Activated effector memory CD4-positive, alpha-beta T cell treated with Interleukin-2 at 50 U/mL for 16 hours (primary cell): Measurements from ENCODE around the gene AKT1S1.
A peak's percentile ranks its signal among the peaks of the same experiment; 100 is the strongest.

Experiments used
- DNase-seq: peaks from one replicate; pipeline ENCODE4 v3.0.0-alpha.2; 2020

The AKT1S1 gene

DNA sequence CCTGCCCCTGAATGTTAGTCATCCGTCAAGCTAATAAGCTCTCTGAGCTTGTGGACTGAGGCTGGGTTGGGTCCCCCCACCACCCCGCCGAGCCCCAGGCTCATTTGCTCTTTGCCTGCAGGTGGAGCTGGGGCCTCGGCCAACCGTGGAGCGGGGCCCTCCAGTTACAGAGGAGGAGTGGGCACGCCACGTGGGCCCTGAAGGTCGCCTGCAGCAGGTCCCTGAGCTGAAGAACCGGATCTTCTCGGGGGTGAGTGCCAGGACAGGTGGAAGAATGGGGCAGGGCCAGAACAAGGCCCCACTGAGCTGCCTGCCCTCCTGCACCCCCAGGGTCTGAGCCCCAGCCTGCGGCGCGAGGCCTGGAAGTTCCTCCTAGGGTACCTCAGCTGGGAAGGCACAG is 5.5 kb upstream of the AKT1S1 start:
- DNase-seq: no peak

DNA sequence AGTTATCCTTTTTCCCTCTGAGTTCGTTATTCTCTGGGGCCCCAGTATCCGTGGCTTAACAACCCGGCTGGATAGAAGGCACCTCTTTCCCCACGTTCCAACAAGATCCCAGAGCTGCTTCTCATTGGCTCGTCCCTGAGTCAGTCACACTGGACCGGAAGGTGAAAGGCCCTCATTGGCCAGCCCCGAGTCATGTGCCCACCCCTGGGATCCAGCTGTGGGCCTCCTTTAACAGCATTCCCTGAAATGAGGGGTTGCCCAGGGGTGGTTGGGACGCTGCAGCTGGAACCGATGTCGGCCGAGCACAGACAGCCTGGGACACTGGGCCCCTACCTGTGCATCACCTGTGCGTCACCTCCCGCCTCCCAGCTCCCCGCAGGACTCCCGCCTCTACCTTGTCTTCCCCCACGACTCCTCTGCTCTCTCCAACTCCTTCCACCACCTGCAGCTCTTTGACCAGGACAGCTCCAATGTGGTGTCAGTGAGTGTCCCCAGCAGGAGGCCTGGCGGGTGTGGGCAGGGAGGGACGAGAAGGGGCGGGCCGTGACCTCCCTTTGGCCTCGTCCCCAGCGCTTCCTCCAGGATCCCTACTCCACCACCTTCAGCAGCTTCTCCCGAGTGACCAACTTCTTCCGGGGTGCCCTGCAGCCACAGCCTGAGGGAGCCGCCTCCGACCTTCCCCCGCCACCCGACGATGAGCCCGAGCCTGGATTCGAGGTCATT is 4.7 kb upstream of the AKT1S1 start:
- DNase-seq: no peak

DNA sequence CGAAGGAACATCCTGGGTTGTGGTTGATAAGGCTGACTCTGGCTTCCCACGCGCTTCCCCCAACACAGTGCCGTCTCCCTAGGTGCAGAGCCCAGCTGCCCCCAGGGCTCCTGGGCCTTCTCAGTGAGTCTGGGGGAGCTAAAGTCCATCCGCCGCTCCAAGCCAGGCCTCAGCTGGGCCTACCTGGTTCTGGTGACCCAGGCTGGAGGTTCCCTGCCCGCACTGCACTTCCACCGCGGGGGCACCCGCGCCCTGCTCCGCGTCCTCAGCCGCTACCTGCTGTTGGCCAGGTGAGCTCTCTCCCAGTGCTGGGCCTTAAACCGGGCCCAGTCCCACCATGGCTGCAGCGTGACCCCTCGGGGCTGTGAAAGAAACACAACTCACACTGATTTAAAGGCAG is 4.0 kb upstream of the AKT1S1 start:
- no peak for DNase-seq

DNA sequence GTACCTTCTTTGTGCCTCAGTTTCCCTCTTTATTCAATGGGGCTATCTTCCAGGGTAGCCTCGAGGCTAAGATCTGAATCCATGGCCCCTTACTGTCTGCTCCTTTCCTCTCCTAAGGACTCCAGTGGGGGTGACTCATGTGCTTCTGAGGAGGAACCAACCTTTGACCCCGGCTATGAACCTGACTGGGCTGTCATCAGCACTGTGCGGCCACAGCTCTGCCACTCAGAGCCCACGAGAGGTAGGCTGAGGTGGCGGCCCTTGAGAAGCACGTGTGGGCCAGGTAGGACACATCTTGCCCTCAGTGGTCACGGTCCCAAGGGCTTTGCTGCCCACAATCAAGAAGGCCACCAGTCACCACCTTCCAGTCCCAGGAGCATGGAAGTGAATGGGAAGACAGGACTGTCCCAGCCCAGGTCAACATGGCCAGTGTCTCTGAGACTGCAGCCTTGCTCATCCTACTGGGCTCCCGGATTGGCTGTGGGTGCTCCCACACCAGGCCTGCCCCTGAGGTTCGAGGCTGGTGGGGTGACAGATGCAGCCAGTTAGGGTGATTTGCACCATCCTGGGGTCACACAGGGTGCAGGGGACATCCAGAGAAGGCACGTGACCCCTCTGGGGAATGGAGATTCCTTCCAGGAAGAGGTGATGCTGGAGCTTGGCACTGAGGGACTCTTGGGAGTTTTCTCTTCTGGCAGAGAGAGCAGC is 3.2 kb upstream of the AKT1S1 start:
- DNase-seq: no peak

DNA sequence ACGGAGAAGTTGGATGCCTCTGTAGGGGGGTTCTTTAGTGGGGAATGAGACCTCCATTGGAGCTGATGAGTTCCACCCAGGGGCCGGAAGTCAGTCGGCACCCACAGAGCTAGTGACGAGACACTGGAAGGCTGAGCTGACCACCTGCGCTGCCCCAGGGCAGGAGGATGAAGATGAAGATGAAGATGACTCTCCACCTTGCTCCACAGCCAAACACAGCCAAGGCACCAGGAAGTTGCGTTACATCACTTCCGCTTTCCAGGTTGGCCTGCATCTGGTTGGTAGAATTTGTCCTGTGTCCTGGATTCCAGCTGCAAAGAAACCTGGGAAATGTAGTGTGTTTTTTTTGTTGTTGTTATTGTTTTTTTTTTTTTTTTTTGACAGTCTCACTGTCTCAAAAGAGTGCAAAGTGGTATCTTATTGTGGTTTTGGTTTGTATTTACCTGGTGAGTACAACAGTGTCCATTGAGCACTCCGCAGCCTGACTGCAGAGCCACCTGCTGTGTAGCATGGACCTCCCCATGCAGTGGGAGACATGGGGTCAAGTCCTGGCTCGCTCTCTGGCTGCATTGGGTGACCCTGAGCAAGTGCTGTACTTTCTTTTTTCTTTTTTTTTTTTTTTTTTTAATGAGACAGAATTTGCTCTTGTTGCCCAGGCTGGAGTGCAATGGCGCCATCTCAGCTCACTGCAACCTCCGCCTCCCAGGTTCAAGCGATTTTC is 2.2 kb upstream of the AKT1S1 start:
- DNase-seq: no peak

DNA sequence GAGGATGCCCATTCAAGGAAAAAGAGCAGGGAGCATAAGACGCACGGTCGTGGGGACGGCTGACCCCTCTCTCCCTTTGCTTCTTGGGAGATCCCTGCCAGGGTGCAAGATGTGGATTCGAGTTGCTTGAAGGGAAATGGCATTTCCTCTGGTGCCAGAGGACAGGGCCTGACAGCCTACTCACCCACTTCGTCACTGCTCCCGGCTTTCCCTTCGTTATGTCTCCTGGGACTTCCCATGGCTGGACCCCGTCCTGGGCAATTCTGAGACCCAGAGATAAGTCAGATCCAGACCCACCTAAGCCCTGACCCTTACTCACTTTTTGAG is 1.6 kb upstream of the AKT1S1 start:
- no peak for DNase-seq

DNA sequence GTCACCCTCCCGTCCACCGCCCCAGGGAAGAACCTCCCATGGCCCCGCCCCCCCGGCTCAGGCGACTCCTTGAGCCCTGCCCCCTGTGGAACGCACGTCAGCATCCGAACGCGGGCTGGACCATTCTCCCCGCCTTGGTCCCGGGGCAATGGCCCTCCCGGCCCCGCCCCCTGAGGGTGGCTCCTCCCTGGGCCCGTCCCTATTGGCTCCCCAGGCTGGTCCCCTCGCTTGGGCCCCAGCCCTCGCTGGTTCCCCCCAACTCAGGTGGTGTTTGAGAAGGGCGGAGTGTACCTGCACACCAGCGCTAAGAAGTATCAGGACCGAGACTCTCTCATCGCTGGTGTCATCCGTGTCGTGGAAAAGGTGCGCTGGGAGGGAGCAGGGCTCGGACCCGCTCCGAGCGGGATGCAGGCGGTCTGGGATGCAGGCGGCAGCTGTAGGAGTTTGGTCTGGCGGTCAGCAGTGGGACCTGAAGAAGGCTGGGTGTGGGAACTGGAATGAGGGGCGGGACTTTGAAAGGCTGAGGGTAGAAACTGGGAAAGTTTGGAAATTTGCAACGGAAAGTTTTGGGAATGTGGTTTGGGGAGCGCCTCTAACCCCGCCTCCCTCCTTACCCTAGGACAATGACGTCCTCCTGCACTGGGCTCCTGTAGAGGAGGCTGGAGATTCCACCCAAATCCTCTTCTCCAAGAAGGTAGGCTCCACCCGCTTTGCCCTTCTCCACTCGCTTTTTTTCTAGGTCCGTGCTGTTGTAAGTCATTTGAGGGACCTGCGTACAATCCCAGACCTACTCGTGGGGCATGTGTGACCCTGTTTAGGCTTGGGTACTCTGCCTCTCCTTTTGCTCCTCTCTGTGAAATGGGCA is 956 bp upstream of the AKT1S1 start:
- DNase-seq: peak; percentile 96

DNA sequence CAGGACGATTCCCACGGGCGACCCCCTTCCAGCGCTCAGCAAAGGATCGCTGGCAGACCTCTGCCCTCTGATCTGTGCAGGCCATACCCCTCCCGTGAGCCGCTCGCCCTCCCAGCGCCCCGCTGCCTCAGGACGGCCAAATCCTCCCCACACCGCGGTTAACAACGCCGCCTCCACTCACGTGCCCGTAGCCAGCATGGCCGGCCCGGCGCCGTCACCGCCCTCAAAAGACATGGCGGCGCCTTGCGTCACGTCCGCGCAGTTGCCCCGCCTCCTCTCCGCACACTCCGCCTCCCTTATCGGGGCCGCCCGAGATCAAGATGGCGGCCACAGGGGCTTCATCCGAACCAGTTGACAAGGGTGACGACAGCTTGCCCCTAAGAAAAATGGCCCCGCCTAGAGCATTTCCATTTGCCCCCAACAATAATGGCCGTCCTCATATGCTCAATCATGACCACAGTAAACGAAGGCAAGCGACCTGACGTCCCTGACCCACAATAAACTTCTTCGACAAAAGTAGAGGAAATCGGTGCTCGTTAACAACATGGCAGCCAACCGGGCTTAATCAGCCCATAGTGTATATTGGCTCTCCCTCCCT is 634 bp downstream of the AKT1S1 start:
- peak; percentile 98 for DNase-seq

DNA sequence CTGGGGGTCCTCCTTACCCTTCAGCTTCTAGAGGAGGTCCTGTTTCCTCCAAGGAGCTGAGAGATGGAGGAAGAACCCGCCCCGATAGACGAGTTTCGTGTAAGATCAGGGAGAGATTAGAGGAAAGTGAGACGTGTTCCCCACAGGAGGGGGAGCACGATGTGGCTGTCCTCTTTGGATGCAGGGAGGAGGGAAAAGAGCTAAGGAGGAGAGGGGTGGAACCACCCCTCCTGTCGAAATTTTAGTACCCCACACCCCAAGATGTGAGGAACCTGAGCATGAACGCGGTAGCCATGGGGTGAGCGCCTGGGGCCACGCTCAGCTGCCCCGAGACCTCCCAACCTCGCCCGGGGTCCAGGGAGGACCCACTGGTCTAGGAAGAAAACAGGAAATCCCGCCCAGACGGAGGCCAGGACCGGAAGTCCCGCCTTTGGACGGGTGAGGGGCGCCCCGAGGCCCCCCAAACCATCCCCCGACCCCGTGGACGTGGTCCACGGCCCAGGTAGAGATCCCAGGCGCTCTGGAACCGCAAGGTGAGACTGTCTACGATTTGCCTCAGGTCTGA is 1.2 kb downstream of the AKT1S1 start:
- DNase-seq: peak; percentile 48

DNA sequence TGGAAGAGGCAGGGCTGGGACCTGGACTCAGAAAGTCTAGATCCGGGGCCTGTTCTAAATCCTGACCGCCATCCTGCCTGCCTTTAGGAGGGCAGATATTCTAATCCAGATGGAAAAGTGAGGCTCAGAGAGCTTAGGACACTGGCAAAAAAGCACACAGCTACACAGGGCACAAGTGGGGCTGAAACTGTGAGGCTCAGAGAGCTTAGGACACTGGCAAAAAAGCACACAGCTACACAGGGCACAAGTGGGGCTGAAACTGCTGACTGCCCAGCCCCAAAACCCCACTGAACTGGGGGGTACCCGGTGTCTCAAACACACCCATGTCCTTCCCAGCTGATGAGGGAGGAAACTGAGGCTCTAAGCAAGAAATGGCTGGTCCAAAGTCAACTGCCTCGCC is 2.0 kb downstream of the AKT1S1 start:
- no peak for DNase-seq

DNA sequence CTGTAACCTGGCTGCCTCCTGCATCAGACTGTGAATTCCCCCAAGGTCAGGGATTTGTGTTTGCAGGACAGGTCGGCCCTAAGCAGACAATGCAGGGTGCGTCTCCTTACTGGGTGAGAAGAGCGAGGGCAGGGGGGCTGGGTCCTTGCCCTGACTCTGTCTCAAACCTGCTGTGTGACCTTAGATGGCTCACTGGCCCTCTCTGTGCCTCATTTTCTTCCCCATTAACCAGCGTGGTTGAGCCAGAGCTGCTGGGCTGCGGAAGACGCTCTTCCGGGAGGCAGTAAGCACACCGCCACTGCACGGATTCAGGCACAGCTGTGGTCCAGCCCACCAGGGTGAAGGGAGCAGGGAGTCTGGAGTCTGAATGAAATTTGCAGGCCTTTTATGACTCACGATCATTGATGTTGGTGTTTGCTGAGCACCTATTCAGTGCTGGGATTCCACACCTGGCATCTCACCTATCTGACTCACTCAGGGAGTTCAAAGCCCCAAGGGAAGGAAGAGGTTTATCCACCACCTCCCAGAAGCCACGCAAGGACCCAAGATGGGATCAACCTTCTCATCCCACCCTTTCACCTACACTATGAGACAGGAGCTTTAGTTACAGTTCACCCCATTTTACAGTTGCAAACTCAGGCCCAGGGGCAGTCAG is 2.5 kb downstream of the AKT1S1 start:
- DNase-seq: no peak

DNA sequence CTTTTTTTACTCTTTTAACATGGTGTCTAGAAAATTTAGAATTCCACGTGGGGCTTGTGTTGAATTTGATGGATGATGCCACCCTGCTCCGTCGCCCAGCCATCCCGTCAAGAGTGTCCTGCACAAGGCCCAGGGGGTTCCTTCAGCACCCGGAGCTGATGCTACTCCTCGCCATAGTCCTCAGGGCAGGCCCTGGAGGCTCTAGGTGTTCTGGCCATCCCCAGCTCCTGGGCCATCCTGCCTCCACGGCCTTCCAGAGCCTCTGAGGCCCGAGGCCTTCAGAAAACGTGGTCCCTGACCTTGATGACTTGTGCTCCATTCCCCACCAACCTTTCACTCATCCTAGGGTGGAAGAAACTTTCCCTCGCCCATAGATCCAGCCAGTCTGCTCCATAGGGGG is 3.3 kb downstream of the AKT1S1 start:
- DNase-seq: no peak

DNA sequence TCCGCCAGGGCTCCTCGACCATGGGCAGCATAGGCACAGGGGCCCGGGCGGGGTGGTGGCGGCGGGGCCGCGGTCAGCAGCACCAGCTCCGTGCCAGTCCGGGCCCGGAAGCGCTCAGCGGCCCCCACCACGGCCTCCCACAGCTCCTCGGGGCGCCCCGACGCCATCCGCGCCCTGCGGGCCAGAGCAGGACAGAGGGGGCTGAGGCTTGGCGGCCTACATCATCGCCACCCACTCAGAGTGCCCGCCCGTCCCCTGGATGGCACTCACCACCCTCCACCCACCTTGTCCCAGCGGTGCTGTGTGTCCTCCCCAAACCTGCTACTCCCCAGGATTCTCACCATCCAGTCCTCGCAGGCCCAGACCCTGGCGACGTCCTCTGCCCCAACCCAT is 4.0 kb downstream of the AKT1S1 start:
- no peak for DNase-seq

DNA sequence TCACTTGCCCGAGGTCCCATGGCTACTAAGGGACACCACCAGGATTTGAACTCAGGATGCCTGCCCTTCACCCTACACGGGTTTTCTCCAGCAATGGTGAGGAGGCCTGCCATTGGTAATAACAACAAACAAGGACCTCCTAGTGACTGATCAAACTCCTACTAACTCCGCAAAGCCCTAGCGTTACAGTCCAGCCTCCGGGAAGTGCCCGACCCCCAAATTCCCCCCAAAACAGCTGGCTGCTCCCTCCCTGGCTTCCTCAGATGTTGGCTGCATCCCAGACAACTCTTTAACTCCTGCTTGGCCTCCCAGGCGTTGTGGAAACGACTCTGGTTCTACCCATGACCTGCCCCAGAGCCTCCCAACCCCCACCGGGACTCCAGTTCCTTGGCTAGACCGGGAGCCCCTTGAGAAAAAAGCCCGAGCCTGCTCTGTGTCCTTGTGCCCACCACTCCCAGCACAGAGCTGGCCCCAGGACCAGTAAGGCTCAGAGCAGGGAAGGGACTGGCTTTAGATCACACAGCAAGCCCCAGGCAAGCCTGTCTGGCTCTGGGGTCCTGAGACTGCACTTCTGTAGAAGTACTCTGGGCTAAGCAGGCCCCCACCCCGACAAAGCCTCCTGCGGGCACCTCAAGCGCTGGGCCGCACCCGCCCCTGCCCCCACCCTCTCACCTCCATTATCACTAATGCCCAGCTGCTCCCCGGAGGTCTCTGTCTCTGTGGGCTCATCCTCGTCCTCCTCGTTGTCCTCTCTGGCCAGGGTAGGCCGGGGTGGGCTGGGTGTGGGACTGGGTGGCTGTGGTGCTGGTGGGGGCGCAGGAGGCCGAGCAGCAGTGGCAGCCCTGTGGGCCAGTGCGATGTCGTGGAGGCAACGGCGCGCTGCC is 4.7 kb downstream of the AKT1S1 start:
- no peak for DNase-seq

DNA sequence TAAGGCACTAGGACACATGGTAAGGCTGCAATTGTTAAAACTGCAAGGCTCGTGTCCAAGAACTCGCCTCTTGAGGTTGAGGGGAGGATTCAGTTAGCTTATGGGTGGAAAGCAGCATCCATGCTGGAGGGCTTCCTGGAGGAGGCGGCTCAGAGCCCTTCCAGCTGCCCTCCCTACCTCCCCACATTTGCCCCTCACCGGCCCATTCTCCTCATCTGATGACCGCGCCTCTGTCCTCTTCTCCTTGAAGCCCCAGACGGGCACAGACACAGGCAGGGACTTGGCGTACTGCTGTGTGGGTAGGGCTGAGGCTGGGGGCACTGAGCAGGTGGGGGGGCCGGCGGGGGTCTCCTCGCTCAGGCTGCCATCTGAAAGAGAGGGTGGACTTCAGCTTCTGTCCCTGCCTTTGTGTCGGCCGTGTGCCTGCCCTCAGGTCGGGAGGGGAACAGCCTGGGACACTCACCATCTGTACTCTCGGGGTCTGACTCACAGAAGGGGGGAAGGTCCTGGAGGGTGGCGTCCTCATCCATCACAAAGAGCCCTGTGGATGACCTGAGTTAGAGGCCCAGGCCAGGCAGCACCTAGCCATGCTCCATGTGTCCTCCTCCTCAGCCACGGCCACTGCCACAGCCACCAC is 5.7 kb downstream of the AKT1S1 start:
- DNase-seq: no peak

DNA sequence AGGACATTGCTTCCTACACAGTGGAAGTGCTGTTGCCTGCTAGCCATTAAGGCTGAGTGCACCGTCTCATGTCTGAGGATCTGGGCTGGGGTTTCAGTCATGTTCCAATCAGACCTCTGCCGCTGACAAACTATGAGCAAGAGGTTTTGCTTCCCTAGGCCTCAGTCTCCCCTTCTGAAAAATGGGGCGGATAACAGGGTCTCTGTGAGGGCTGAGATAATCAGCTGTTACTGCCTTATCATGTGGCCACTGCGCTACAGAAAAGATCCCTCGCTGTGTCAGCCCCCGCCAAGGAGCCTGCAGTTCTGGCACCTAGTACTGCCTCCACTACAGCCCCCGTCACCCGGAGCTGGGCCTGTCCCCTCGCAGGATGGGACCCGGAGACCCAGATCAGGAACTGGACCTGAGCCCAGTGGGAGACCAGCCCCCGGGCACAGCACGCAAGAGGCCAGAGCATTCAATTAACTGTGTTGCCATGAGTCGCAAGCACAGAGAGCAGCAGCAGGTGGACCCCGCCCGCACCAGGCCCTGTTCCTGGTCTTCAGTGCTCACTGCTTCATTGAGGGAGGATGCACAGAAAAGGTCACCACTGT is 6.8 kb downstream of the AKT1S1 start:
- DNase-seq: no peak

DNA sequence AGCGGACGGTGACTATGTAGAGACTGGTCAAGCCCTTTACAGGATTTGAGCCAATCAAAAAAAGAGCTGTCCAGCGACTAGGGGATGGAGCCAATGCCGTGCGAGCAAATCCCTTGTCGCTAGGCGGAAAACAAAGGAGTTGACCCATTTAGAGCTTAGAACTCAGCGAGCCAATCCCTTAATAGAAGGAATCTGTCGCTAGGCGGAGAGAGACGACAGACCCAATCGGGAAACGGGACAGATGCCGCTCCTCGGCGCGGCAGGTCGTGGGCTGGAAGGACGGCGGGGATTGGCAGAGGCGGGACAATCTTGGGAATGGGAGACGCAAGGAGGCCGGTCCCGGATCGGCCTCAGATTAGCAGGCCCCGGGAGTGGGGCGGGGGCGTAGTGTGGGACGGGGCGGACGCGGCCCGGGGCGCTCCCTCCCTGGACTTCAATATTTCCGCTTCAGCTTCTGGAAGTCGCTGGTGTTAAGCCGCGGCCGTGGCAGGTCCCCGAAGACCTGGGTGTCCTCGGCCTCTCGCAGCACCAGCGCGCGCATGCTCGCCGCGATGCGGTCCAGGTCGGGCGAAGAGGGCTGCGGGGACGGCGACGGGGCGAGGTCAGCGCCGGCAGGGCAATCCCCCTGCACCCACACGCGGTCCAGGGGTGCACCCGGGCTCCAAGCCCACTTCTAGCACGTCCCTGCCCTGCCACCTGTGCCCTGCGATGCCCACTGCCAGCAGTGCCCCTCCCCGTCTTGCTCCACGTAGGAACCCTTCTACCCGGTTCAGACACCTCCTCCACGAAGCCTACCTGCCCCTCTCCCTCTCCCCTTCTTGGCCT is 7.5 kb downstream of the AKT1S1 start:
- peak; percentile 87 for DNase-seq

DNA sequence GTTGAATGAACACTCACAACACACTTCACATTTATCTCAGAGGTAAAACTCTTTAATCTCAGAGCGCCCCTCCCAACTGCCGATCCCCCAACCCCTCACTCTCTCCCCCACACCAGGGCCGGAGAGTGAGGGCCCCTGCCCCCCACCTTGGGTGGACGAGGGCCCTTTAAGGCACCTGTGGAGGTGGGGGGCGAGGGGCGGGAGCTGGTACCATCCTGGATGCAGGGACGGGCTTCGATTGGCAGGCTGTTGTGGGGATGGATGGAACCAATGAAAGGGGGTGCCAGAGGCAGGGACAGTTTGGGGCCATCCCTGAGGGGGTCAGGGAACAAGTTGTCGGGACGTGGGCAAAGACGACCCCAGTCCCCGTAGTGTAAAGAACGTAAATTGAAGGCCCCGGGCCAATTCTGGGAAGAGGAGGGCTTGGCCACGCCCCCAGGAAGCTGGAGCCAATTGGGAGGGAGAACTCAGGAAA is 8.1 kb downstream of the AKT1S1 start:
- no peak for DNase-seq
